Subcutaneous abdominal adipose tissue (tissue), 5 donors: ENCODE data around the gene GALNT18.

Experiments
- H3K27ac ChIP-seq: one replicate; pipeline ENCODE4 v1.7.0; 2013; ENCODE audit warnings: low read depth, mild to moderate bottlenecking, inconsistent platforms, low read length, moderate library complexity
- H3K27me3 ChIP-seq, 5 donors: one replicate each; pipeline ENCODE4 v1.7.0; 2013; ENCODE audit warnings: low read length in 5 of 5, inconsistent platforms in 1 of 5; ENCODE audit not compliant: control insufficient read depth in 5 of 5, insufficient read depth in 4 of 5
- H3K36me3 ChIP-seq, 5 donors: one replicate each; pipeline ENCODE4 v1.7.0; 2013; ENCODE audit warnings: low read length in 5 of 5; ENCODE audit not compliant: control insufficient read depth in 5 of 5, insufficient read depth in 5 of 5
- H3K4me1 ChIP-seq, 5 donors: one replicate each; pipeline ENCODE4 v1.7.0; 2013; ENCODE audit warnings: low read length in 5 of 5, mild to moderate bottlenecking in 3 of 5, moderate library complexity in 1 of 5; ENCODE audit not compliant: control insufficient read depth in 5 of 5, insufficient read depth in 5 of 5
- H3K4me3 ChIP-seq, 5 donors: one replicate each; pipeline ENCODE4 v1.7.0; 2013; ENCODE audit warnings: low read length in 5 of 5, low read depth in 1 of 5
- H3K9ac ChIP-seq, 5 donors: one replicate each; pipeline ENCODE4 v1.7.0; 2013; ENCODE audit warnings: low read length in 5 of 5, mild to moderate bottlenecking in 4 of 5, moderate library complexity in 3 of 5
- H3K9me3 ChIP-seq, 5 donors: one replicate each; pipeline ENCODE4 v1.7.0; 2013; ENCODE audit warnings: low read length in 5 of 5; ENCODE audit not compliant: control insufficient read depth in 5 of 5
- donor health status: healthy.
- donor health status: healthy.
- donor health status: healthy.
- donor health status: healthy.
- donor health status: healthy.

The GALNT18 gene

GRCh38 chr11:11612439-11612838, 9.4 kb downstream of the GALNT18 start:
- H3K9ac ChIP-seq: no peak overlapping the region
- peaks cover 0 to 16% (median 0%) of the 10 kb centered on the region in 5 donors for H3K4me1 ChIP-seq
- H3K4me3 ChIP-seq: no peak overlapping the region
- no peaks in the 10 kb centered on the region for H3K36me3 ChIP-seq
- H3K27me3 ChIP-seq: peaks cover 0 to 2% (median 0%) of the 10 kb centered on the region in 5 donors
- H3K9me3 ChIP-seq: no peaks in the 10 kb centered on the region
- no peak overlapping the region for H3K27ac ChIP-seq

- Histone ChIP-seq H3K4me1 (peaks cover 0 to 16% (median 0%) of the 10 kb centered on the region in 5 donors), H3K27me3 (no peaks in the 10 kb centered on the region), H3K9ac (no peak overlapping the region), H3K36me3 (no peaks in the 10 kb centered on the region), H3K27ac (no peak overlapping the region), H3K4me3 (no peak overlapping the region), H3K9me3 (no peaks in the 10 kb centered on the region)
Observed at GRCh38 chr11:11611381-11611780, 10.4 kb downstream of the GALNT18 start.

- Histone ChIP-seq H3K9me3 (peaks cover 0 to 2% (median 0%) of the 10 kb centered on the region in 5 donors), H3K4me3 (no peak overlapping the region), H3K27ac (no peak overlapping the region), H3K9ac (no peak overlapping the region), H3K36me3 (no peaks in the 10 kb centered on the region), H3K27me3 (peaks cover 0 to 4% (median 0%) of the 10 kb centered on the region in 5 donors), H3K4me1 (peaks cover 0 to 10% (median 0%) of the 10 kb centered on the region in 5 donors)
Observed at GRCh38 chr11:11608783-11609232, 13.0 kb downstream of the GALNT18 start.

- Histone ChIP-seq H3K9me3 (peaks cover 0 to 2% (median 0%) of the 10 kb centered on the region in 5 donors), H3K9ac (no peak overlapping the region), H3K4me3 (no peak overlapping the region), H3K27ac (no peak overlapping the region), H3K36me3 (no peaks in the 10 kb centered on the region), H3K27me3 (peaks cover 0 to 4% (median 0%) of the 10 kb centered on the region in 5 donors), H3K4me1 (peaks cover 0 to 10% (median 0%) of the 10 kb centered on the region in 5 donors)
Observed at GRCh38 chr11:11607772-11608171, 14.0 kb downstream of the GALNT18 start.

- no peak overlapping the region for H3K4me3 ChIP-seq
- peaks cover 0 to 4% (median 0%) of the 10 kb centered on the region in 5 donors for H3K27me3 ChIP-seq
- peaks cover 0 to 8% (median 0%) of the 10 kb centered on the region in 5 donors for H3K9me3 ChIP-seq
- no peaks in the 10 kb centered on the region for H3K36me3 ChIP-seq
- H3K27ac ChIP-seq: no peak overlapping the region
- H3K4me1 ChIP-seq: peaks cover 0 to under 1% (median 0%) of the 10 kb centered on the region in 5 donors
- H3K9ac ChIP-seq: no peak overlapping the region
Observed at GRCh38 chr11:11605821-11606450, 15.9 kb downstream of the GALNT18 start.

- H3K27ac ChIP-seq: no peak overlapping the region
- no peaks in the 10 kb centered on the region for H3K4me1 ChIP-seq
- H3K9ac ChIP-seq: no peak overlapping the region
- peaks cover 0 to 8% (median 0%) of the 10 kb centered on the region in 5 donors for H3K9me3 ChIP-seq
- no peaks in the 10 kb centered on the region for H3K36me3 ChIP-seq
- H3K4me3 ChIP-seq: no peak overlapping the region
- peaks cover 0 to 4% (median 0%) of the 10 kb centered on the region in 5 donors for H3K27me3 ChIP-seq
Observed at GRCh38 chr11:11605181-11605580, 16.6 kb downstream of the GALNT18 start.

GRCh38 chr11:11604370-11604990, 17.3 kb downstream of the GALNT18 start:
- Histone ChIP-seq H3K9me3 (peaks cover 0 to 11% (median 0%) of the 10 kb centered on the region in 5 donors), H3K36me3 (no peaks in the 10 kb centered on the region), H3K27me3 (peaks cover 0 to 4% (median 0%) of the 10 kb centered on the region in 5 donors), H3K9ac (no peak overlapping the region), H3K4me1 (no peaks in the 10 kb centered on the region), H3K27ac (no peak overlapping the region), H3K4me3 (no peak overlapping the region)

DNA sequence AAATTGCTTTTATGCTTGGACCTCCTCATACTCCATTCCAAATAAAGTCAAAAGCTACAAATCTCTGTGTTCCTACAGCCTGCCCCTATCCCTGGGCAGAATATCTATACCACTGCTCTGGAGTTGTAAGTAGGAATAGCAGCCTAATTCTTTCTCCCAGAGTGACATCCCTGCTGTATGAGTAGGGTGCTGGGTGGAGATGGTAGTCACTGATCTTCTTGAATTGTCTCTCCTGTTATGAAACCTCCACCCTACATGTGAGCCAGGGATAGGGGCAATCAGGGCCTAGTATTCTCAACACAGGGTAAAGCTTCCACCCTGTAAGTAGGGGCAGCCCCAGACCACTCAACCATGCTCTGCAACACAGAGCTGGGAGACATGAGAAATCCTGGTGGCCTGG, 19.8 kb downstream of the GALNT18 start:
- Histone ChIP-seq H3K27ac (no peak overlapping the region), H3K36me3 (no peaks in the 10 kb centered on the region), H3K4me3 (no peak overlapping the region), H3K4me1 (no peaks in the 10 kb centered on the region), H3K9ac (no peak overlapping the region), H3K27me3 (peaks cover 0 to 4% (median 0%) of the 10 kb centered on the region in 5 donors), H3K9me3 (peaks cover 0 to 11% (median 0%) of the 10 kb centered on the region in 5 donors)

- H3K9ac ChIP-seq: no peak overlapping the region
- H3K9me3 ChIP-seq: peaks cover 0 to 11% (median 0%) of the 10 kb centered on the region in 5 donors
- H3K4me3 ChIP-seq: no peak overlapping the region
- no peaks in the 10 kb centered on the region for H3K36me3 ChIP-seq
- H3K27me3 ChIP-seq: peaks cover 0 to 3% (median 0%) of the 10 kb centered on the region in 5 donors
- no peaks in the 10 kb centered on the region for H3K4me1 ChIP-seq
- no peak overlapping the region for H3K27ac ChIP-seq
Observed at GRCh38 chr11:11600288-11600687, 21.5 kb downstream of the GALNT18 start.

- peaks cover 0 to 8% (median 0%) of the 10 kb centered on the region in 5 donors for H3K9me3 ChIP-seq
- no peak overlapping the region for H3K27ac ChIP-seq
- H3K9ac ChIP-seq: no peak overlapping the region
- no peaks in the 10 kb centered on the region for H3K27me3 ChIP-seq
- H3K4me3 ChIP-seq: no peak overlapping the region
- no peaks in the 10 kb centered on the region for H3K4me1 ChIP-seq
- H3K36me3 ChIP-seq: no peaks in the 10 kb centered on the region
Observed at GRCh38 chr11:11598243-11598642, 23.6 kb downstream of the GALNT18 start.
